SK-N-SH treated with all-trans-retinoic acid at 6 μM for 48 hours (cell line): ENCODE data around the gene UGGT2.

Experiments
- ARNTL ChIP-seq: fragments of 450-650 bp; formaldehyde crosslinking; IDR thresholded peaks from 2 replicates; pipeline ENCODE4 v1.5.0; 2020; ENCODE audit warnings: low read depth, mild to moderate bottlenecking, moderate library complexity, borderline replicate concordance
- TF ChIP-seq, protein P1 (sequence below): fragments of 250-450 bp; sonication (Bioruptor Pico); IDR thresholded peaks from 2 replicates; pipeline ENCODE4 v1.8.0; 2020; ENCODE audit warnings: mild to moderate bottlenecking, moderate library complexity, borderline replicate concordance

GRCh38 chr13:96027496-96027895 is 25.7 kb downstream of the UGGT2 start:
- TF ChIP-seq, protein P1, sequence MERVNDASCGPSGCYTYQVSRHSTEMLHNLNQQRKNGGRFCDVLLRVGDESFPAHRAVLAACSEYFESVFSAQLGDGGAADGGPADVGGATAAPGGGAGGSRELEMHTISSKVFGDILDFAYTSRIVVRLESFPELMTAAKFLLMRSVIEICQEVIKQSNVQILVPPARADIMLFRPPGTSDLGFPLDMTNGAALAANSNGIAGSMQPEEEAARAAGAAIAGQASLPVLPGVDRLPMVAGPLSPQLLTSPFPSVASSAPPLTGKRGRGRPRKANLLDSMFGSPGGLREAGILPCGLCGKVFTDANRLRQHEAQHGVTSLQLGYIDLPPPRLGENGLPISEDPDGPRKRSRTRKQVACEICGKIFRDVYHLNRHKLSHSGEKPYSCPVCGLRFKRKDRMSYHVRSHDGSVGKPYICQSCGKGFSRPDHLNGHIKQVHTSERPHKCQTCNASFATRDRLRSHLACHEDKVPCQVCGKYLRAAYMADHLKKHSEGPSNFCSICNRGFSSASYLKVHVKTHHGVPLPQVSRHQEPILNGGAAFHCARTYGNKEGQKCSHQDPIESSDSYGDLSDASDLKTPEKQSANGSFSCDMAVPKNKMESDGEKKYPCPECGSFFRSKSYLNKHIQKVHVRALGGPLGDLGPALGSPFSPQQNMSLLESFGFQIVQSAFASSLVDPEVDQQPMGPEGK (CRISPR knock-in tag) = no peak
- TF ChIP-seq ARNTL (CRISPR knock-in tag) = no peak
